Activated T-helper 1 cell treated with Interleukin-2 at 50 U/mL for 16 hours (primary cell): ENCODE measurements around the gene GINS2.

Source experiments
- DNase-seq: peaks from one replicate; pipeline ENCODE4 v3.0.0-alpha.2; 2020; ENCODE audit warnings: low read depth

The GINS2 gene

DNA sequence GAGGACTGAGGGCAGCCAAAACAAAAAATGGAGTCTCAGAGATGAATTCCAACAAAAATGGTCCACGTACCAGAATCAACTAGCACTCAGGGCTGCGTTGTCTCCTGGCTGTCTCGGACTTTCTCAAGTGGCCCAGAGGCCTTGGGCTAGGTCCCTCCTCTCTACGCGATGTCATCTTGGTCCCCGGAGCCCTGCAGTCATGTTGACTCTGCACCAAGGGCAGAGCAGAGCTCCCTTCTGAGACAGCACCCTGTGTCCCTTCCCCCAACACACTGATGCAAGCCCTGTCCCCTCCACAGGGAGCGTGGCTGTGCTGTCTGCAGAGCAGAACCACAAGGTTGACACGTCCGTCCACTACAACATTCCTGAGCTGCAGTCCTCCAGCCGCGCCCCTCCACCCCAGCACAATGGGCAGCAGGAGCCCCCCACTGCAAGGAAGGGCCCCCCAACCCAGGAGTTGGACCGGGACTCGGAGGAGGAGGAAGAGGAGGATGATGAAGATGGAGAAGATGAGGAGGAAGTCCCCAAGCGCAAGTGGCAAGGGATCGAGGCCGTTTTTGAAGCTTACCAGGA lies 20.8 kb downstream of the GINS2 start:
- no peak for DNase-seq

DNA sequence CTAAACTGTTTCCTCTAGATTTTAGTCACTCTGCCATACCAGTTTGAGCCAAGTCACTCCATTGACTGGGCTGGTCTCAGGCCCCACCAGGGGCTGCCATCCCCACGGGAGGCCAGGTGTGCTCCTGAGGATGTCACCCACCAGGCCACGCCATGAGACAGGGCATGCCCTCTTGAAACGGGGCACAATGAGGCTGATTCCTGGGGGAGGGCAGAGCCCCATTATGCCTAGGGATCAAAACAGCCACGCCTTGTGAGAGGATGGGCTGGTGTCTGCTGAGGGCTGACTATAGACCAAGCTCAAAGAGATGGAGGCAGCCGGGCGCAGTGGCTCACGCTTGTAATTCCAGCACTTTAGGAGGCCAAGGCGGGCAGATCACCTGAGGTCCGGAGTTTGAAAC lies 21.5 kb downstream of the GINS2 start:
- DNase-seq, result no peak

DNA sequence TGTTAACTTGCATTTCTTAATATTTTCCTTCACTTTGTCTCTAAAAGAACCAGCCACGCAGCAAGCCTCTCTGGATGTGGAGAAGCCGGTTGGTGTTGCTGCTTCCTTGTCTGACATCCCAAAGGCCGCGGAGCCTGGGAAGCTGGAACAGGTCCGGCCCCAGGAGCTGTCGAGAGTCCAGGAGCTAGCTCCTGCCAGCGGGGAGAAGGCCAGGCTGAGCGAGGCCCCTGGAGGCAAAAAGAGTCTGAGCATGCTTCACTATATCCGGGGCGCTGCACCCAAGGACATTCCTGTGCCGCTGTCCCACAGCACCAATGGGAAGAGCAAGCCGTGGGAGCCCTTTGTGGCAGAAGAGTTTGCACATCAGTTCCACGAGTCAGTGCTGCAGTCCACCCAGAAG lies 22.8 kb downstream of the GINS2 start:
- no peak for DNase-seq

DNA sequence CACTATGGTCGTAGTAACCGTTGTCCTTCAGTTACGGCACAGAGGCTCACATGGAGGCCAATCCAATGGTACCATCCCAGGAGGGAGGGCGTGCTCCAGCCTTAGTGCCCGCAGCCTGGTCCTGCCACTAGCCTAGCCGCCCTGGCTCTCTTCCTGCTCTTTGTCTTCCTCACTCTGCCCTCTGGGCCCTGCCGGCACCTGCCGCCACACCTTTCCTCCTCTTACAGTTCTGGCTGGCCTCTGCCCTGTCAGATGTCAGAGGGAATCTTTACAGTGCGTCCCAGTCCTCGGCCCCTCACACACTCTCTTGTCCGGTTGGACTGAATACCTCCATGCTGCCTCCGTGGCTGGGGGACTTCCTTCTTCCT lies 23.4 kb downstream of the GINS2 start:
- no peak for DNase-seq

DNA sequence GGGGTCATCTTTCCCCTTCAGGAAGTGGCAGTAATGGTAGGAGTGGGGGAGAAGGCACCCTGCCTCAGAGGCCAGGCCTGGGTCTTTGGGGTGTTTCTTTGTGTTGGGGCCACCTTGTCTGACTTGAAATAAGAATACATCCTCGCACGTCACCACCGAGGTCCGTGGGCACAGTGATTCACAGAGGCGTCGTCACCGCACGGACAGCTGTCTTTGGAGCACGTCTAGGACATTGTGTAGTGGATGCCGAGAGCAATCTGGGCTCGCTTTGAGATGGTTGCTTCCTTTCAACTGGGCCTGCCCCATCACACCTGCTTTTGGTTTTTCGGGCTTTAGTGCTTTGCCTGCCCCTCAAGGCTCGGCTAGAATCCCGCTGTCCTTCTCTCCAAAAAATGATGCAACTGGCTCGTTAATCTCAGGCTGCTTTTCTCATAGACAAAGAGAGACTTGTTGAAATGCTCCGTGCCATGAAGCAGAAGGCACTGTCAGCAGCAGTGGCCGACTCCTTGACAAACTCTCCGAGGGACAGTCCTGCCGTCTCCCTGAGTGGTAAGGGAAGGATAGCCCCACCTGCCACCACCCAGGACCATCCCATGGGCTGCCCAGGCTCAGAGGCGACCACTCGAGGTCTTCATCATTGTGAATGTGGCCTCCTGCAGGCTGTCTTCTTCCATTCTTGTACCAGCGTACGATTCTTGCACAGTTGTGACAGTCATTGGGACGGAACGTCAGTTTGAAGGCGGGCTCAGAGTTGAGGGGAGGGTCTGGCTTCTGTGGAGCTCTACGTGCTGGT lies 24.0 kb downstream of the GINS2 start:
- no peak for DNase-seq

DNA sequence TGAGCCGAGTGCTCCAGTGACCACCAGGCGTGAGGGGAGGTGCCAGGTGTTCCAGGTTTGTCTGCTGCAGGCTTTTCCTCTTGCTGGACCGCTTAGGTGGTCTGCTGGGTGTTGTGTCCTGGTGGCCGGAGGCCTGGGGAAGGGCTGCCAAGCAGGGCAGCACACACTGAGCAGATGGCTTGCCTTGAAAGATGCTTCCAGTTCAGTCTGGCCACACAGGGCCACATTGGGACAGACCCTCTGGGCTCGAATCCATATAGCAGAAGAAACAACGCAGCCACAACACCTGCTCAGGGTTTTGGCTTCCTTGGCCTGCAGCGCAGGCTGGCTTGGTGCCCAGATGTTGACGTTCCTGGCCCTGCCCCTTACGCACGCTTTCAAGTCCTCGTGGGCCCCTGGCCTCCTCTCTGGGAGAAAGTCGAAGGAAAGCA lies 24.8 kb downstream of the GINS2 start:
- DNase-seq, result no peak

DNA sequence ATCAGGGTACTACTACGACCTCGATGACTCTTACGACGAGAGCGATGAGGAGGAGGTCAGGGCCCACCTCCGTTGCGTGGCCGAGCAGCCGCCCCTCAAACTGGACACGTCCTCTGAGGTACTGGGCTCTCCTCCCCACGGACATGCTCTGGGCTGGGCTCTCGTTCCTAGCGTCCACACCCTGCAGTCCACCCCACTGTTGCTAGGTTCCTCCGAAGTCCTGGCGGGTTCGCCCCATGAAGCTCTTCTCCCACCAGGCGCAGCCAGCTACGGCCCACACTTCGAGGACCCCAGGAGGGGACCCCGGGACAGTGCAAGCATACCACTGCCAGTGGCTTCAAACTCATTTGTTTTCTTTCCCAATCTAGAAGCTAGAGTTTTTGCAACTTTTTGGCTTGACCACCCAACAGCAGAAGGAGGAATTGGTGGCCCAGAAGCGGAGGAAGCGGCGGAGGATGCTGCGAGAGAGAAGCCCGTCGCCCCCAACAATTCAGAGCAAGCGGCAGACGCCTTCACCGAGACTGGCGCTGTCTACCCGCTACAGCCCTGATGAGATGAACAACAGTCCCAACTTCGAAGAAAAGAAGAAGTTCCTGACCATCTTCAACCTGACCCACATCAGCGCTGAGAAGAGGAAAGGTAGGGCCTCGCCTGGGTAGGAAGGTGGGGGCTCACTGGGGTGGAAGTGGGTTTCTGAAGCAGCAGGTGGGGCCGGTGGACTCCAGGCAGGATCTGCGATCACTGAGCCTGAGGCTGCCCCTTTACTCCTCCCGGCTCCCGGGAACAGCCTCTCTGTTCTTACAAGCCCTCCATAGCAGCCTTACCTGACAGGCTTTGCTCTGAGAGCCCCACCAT lies 25.6 kb downstream of the GINS2 start:
- DNase-seq, result no peak

DNA sequence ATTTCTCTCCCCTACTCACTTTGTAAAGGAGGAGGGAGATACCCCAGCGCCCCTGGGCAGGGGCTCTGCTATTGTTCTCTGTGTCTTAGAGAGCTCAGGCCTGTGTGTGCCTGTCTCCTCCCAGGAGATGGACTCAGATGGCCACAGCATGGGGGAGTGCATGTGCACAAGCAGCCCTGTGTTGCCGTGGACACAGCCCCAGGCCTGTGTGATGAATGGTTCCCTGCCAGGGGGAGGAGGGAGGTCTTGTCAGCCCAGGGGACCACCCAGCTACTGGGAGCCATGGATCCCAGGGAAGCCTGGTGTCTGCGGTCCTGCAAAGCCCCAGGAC lies 26.3 kb downstream of the GINS2 start:
- no peak for DNase-seq

DNA sequence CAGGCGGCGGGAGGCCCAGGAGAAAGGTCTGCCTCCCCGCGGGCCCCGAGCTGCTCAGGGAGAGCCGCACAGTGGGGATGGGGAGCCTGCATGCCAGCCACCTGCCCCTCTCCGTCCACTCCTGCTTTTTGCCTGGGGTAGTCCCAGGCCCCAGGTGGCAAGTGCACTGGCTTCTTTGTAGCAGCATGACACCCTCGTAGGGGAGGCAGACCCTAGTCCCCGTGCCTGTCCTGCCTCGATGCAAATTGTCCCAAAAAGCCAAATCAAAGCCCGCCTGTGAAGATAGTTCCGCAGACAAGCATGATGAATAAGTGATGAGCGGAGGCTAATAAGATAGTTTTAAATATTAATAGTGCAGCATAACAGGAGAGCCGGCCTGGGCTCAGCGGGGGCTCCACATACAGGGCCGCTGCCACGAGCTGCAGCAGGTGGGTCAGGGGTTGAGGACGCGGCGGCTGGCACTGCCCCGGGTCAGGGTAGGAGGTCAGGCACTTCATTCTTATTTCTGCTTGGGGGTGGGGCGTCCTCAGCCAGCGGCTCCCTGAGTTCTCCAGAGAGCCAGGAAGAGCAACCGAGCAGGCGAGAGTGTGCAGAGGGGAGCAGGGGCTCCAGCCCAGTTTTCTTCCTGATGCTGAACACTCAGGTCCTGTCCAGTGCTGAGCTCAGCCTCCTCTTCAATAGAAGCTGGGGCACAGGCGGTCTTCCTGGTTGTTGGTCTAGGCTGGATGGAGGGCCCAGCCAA lies 26.8 kb downstream of the GINS2 start:
- DNase-seq, result no peak

DNA sequence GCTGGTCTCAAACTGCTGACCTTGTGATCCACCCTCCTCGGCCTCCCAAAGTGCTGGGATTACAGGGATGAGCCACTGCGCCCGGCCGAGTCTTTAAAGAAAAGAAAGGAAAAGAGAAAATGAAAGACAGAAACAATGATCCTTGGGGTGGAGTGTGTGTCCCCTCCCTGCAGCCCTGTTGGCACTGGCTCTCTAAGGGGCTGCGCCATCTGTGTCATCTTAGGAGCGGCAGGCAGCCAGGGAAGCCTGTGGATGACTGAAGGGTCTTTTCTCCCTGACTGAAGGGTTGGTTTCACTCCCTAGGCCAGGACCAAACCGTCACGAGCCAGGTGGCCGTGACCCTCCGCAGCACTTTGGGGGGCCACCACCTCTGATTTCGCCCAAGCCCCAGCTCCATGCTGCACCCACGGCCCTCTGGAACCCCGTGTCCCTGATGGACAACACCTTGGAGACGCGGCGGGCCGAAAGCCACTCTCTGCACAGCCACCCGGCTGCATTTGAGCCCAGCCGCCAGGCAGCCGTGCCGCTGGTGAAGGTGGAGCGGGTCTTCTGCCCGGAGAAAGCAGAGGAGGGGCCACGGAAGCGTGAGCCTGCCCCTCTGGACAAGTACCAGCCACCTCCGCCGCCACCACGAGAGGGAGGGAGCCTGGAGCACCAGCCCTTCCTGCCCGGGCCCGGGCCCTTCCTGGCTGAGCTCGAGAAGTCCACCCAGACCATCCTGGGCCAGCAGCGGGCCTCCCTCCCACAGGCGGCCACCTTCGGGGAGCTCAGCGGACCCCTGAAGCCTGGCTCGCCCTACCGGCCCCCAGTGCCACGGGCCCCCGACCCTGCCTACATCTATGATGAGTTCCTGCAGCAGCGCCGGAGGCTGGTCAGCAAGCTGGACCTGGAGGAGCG lies 27.7 kb downstream of the GINS2 start:
- no peak for DNase-seq

DNA sequence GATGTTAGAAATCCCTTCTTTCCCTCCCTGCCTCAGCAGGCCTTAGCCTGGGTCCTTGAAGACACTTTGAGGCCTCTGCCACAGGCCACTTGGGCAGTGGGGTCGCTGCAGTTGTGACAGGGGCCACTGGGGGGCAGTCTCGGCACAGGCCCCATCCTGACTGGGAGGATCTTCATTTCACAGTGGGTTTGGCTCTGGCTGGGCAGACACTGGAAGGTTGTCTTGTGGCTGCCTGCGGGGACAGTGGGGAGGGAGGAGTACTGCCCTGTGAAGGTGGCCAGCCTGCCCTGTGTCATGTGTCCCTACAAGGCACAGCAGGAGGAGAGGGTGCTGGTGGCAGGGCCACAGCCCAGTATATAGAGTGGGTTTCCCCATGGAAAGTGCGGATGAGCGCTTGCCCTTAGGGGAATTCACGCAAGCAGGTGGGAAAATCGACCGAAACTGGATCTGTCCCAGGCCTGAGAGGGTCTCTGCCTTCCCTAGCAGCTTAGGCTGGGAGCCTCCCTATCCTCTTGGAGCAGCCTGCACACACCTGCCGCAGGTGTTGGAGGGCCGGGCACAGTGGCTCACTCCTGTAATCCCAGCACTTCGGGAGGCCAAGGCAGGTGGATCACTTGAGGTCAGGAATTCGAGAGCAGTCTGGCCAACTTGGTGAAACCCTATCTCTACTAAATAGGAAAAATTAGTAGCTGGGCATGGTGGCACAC lies 28.8 kb downstream of the GINS2 start:
- DNase-seq, result peak; percentile 32

DNA sequence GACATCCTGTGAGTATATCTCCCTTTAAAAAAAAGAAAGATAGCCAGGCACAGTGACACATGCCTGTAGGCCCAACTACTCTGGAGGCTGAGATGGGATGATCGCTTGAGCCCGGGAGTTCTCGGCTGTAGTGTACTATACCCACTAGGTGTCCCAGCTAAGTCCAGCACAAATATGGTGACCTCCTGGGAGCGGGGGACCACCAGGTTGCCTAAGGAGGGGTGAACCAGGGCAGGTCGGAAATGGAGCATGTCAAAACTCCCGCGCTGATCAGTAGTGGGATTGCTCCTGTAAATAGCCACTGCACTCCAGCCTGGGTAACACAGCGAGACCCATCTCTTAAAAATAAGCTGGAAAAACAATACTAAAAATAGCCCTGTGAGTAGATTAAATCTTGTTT lies 29.4 kb downstream of the GINS2 start:
- DNase-seq, result no peak

DNA sequence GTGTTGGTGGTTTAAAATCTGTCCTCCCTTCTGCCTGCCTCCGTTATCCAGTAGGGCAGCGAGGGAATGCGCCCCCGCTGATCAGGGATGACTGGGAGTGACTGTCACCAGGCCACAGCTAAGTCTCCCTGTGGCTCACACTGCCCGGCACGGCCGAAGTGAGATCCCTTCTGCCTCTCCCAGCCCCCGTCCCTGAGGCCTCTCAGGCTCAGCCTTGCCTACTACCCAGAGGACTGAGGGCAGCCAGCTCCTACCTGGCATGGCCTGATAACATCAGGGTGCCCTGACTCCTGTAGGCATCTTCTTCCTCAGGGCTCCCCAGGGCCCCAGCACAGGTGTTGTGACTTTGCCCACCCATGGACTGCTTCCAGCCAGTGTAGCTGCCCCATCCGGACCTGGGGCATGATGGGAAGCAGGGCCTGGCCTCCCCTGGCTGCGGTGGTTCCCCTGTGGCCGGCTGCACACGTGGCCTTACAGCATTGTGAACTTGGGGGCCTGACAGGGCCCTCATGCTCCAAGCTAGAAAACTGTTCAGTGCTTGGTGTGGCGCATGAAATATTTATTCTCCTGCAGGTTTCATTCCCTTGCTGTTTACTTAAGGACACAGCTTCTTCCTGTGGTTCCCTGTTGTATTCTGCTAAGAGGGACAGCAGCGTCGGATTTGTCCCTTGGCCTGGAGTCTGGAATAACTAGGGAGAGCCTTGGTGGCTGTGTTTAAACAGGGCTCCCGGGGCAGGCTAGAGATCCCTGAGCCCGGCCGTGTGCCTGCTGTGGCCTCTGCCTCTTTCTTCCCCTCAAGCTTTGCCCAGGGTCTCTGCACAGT lies 30.0 kb downstream of the GINS2 start:
- DNase-seq, result no peak

DNA sequence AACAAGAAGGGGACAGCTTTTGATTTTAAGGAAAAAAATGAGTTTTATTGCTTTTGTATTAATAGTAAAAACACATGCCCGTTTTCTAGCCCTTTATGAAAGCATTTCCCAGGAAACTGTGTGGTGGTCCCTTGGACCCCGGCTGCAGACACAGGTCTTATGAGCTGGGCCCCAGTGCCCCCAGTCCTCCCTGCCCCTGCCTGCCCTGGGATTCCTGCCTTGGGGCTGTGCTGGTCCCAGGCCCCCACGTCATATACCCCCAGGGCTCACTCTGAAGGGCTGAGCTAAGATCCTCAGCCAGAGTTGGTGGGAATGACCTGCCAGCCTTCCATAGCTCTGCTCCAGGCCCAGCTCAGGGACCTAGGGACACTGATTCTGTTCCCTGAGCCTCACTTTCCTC lies 30.8 kb downstream of the GINS2 start:
- DNase-seq, result no peak

DNA sequence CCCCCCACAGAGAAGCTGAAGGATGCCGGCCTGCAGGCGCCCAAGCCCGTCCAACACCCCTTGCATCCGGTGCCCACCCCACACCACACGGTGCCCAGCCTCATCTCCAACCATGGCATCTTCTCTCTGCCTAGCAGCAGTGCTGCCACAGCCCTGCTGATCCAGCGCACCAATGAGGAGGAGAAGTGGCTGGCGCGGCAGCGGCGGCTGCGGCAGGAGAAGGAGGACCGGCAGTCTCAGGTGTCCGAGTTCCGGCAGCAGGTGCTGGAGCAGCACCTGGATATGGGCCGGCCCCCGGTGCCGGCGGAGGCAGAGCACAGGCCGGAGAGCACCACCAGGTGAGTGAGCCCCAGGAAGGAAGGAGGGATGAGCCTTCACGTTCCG lies 31.5 kb downstream of the GINS2 start:
- no peak for DNase-seq

DNA sequence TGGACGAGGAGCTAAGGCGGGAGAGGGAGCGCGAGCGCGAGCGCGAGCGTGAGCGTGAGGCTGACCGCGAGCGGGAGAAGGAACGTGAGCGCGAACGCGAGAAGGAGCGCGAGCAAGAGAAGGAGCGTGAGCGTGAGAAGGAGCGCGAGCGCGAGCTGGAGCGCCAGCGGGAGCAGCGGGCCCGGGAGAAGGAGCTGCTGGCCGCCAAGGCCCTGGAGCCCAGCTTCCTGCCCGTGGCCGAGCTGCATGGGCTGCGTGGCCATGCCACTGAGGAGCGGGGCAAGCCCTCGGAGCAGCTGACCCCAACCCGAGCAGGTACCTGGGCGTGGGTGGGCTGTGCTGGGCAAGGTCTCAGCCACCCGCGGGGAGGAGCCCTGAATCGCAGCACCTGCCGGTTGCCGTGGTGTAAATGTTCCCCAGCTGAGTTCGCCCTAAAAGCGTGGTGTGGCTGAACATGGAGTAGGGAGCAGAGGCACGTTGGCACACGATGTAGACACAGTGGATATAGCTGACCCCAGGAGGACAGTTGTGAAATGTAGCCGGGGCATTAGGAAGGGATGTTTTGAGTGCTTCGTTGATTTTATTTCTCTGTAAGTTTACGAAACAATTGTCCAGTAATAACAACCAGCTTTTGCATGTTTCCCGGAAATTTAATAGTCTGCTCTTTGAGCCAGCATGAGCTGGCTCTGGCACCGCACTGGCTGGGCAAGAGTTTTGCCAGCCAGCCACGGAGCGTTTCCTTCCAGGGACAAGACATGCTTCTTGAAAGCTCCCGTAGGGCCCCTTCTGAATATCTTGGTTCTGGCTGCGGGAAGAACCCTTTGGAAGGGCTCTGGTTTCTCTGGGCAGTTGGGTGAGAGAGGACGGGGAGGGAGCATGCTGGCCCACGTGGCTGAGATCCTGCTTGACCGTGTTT lies 32.1 kb downstream of the GINS2 start:
- no peak for DNase-seq

DNA sequence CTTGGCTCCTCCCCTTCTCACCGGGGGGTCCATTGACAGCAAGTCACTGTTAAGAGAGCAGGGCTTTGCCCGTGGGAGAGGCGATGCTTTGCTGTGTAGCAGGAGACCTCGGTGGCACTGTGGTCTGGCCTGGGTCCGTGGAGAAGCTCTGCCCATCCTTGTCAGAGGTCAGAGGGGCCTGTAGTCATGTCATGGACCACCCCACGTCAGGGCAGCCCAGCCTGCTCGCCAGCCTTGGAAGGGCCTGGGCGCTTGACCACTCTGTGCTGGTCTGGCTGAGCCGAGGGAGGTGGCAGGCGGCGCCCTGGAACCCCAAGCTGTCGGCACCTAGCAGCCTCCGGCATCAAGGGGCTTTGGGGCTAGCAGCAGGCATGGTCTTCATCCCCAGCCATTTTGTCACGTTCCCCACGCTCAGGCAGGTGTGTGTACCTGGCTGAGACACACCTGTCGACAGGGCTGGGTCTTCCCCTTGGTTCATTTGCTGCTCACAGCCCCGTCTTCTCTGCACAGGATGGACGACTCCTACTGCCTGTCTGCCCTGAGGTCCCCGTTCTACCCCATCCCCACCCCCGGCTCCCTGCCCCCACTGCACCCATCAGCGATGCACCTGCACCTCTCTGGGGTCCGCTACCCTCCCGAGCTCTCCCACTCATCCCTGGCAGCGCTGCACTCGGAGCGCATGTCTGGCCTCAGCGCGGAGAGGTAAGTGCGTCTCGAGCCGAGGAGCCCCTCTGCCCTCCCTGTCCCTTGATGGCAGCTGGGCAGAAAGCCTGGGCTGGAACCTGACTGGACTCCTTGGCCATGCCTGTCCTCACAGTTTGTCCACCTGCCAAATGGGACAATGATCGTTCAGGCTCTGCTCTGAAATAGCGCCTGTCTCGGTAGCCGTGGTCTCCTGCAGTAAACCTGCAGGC lies 33.3 kb downstream of the GINS2 start:
- no peak for DNase-seq
